Measurements from ENCODE around the gene FAM161A.
"Not testable (repeated sequence)": the region's sequence is repeated elsewhere in the genome, so short reads cannot be mapped to it uniquely, and the experiment has no call there.

Gene FAM161A

DNA sequence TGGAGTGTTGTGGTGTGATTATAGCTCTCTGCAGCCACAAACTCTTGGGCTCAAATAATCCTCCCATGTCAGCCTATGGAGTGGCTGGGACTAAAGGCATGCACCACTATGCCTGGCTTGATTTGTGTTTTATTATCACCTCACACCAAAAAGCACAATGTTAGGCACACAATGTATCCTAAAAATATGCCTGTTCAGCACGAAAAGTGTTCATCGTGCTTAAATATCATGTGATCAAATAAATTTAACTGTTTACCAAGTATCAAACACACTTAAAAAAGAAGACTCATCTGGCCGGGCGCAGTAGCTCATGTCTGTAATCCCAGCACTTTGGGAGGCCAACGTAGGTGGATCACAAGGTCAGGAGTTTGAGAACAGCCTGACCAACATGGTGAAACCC is 29.0 kb upstream of the FAM161A start:
- no peak overlapping the region for H3K4me3 ChIP-seq (ENCODE audit: low read depth, low read length)
- TF ChIP-seq, protein P1, sequence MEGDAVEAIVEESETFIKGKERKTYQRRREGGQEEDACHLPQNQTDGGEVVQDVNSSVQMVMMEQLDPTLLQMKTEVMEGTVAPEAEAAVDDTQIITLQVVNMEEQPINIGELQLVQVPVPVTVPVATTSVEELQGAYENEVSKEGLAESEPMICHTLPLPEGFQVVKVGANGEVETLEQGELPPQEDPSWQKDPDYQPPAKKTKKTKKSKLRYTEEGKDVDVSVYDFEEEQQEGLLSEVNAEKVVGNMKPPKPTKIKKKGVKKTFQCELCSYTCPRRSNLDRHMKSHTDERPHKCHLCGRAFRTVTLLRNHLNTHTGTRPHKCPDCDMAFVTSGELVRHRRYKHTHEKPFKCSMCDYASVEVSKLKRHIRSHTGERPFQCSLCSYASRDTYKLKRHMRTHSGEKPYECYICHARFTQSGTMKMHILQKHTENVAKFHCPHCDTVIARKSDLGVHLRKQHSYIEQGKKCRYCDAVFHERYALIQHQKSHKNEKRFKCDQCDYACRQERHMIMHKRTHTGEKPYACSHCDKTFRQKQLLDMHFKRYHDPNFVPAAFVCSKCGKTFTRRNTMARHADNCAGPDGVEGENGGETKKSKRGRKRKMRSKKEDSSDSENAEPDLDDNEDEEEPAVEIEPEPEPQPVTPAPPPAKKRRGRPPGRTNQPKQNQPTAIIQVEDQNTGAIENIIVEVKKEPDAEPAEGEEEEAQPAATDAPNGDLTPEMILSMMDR (IDR thresholded peaks at IDR 0.05; ENCODE audit: low read depth, low read length): no peak

DNA sequence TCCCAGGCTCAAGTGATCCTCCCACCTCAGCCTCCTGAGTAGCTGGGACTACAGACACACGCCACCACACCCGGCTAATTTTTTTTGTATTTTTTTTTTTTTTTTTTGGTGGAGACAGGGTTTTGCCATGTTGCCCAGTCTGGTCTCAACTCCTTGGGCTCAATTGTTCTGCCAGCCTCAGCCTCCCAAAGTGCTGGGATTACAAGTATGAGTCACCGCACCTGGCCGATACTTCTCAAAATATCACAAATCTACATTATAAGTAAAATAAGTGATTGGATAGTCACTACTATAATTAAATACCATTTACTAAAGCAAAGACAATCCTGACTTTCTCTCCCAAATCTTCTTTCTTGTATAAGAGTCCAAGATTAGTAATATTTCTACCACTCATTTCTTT is 25.5 kb upstream of the FAM161A start:
- not testable (repeated sequence) for H3K4me3 ChIP-seq (ENCODE audit: low read depth, low read length)

DNA sequence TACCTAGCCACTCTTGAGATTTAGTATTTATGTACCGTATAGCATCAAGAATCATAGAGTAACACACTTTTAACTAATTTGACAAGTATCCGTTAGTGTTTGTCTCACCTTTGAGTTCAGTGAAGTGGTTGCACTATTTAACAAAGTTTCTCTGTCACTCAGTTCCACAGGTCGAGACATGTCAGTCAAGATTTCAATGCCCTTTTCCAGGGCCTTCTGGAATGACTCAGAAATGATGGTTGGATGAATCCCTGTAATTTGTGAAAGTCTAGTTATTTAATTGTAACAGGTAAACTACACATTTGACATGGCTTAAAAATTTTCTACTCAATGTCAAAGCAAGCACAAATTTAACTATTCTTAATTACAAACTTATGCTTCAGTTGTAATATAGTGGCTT is 24.9 kb upstream of the FAM161A start:
- TF ChIP-seq, protein P1 (IDR thresholded peaks at IDR 0.05; ENCODE audit: low read depth, low read length): no peak
- H3K4me3 ChIP-seq (ENCODE audit: low read depth, low read length): no peak overlapping the region

DNA sequence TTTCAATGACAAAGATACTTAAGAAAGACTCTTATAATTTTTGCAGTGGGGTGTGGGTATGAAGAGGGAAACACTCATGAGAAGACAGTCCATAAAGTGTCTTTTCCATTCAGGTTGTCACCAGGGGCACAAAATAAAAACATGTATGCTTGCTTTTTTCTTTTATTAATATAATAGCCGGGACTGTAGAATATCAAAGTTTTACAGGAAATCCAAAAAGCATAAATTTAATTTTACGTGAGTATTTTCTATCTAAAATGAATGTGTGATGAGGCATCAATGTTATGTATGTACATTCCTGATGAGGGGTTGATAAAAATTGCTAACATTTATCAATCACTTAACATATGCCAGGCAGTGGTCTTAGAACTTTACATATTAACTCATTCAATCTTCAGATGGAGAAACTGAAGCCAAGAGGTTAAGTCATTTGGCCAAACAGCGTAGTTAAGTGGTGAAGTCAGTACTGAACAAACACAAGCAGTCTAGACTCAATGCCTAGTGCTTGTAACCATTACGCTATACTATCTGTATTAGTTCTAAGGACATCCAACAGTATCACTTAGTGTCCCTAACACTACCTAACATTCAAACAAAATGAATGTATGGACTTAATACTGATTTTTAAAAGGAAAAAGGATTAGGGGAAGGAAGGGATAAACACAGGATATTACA is 23.8 kb upstream of the FAM161A start:
- TF ChIP-seq, protein P1 (IDR thresholded peaks at IDR 0.05; ENCODE audit: low read depth, low read length): no peak
- H3K4me3 ChIP-seq (ENCODE audit: low read depth, low read length): no peak overlapping the region

DNA sequence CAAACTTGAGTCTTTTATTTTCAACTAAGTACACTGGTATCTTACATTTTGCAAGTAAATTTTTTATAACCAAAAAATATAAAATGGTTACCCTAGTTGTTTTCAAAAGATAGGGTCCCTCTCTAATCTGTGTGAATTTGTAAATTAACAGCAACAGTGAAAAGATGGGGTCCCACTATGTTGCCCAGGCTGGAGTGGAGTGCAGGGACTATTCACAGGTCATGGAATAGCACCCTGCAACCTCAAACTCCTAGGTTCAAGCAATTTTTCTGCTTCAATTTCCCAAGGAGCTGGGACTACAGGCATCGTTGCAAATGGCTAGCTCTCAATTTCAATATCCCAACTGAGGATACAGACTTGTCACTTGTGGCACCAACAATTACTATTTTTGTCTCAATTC is 22.5 kb upstream of the FAM161A start:
- H3K4me3 ChIP-seq (ENCODE audit: low read depth, low read length): no peak overlapping the region
- TF ChIP-seq, protein P1 (IDR thresholded peaks at IDR 0.05; ENCODE audit: low read depth, low read length): no peak

DNA sequence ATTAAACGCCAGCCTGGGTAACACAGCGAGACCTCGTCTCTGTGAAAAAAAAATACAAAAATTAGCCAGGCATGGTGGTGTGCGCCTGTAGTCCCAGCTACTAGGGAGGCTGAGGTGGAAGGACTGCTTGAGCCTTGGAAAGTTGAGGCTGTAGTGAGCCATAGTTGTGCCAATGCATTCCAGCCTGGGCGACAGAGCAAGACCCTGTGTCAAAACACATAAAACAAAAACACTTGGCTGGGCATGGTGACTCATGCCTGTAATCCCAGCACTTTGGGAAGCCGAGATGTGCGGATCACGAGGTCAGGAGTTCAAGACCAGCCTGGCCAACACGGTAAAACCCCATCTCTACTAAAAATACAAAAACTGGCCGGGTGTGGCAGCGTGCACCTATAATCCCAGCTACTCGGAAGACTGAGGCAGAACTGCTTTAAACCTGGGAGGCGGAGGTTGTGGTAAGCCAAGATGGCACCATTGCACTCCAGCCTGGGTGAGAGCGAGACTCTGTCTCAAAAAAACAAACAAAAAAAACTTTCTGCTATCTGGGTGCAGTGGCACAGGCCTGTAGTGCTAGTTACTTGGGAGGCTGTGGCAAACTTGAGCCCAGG is 12.7 kb upstream of the FAM161A start:
- H3K4me3 ChIP-seq (ENCODE audit: low read depth, low read length): not testable (repeated sequence)

DNA sequence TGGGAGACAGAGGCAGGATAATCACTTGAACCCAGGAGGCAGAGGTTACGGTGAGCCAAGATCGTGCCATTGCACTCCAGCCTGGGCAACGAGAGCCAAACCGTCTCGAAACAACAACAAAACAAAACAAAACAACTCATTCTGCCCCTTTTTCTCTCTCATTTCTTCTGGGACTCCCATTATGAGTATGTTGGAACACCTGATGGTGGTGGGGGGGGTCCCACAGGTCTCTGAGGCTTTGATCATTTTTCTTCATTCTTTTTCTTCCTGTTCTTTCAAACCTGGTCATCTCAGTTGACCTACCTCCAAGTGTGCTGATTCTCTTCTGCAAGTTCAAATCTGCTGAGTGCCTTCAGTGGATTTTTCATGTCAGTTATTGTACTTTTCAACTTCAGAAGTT is 8.2 kb upstream of the FAM161A start:
- H3K4me3 ChIP-seq (ENCODE audit: low read depth, low read length): no peak overlapping the region
- TF ChIP-seq, protein P1 (IDR thresholded peaks at IDR 0.05; ENCODE audit: low read depth, low read length): no peak

DNA sequence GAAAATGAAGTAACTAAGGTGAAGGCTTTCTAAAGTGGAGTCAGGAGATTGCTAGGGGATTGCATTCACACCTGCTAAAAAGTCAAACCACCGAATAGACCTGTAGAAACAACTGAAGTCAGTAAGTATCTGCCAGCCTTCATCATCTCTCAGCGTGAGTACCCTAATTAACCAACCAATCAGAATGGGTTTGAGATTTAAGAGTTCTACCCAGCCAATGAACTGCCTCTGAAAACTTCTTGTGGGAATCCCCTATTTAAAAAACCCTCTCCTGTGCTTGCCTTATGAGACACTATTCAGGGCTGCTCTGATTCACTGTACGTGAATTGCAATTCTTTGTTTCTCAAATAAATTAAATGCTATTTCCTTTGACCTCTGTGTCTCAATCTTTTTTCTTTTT is 3.4 kb upstream of the FAM161A start:
- TF ChIP-seq, protein P1 (IDR thresholded peaks at IDR 0.05; ENCODE audit: low read depth, low read length): no peak
- no peak overlapping the region for H3K4me3 ChIP-seq (ENCODE audit: low read depth, low read length)

Measured in WI38 (cell line).